Measurements from ENCODE around the gene SEPTIN11. TPM values are rescaled to one million over a fixed set of nuclear protein-coding genes. Genes with fewer than 3 reads are reported as not detected.

The SEPTIN11 gene
- total RNA-seq, 1 donor from 2014 or later = 111 TPM

DNA sequence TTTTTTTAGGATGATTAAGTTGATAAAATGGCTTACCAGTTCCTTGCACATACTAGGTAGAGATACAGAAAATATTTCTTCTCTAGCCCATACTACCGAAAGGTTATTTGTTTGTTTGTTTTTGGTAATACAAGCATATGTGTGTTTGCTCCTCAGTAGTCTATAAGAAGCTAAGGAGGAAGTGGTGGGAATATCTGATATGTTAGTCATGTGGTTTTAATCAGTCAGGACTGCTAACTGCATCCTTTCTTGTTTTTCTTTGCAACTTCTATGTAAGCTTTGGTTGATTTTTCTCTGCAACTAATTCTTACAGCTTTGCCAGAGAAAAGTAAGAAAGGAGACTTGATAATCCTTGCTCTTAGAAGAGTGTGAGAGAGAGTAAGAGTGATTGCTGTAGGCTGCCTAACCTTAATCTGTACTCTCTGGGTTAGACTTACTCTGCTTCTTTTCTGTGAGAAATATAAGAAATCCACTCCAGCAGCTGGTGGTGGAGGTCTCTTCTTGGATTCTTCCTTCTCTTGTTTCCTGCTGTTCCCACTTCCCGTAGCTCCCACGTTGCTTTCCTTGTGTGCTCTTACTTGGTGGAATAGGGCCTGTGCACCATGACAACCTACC is 28.3 kb downstream of the SEPTIN11 start:
- Histone ChIP-seq H3K4me3 (no peak overlapping the region), H3K4me1 (peaks cover 36% of the 10 kb centered on the region), H3K27ac (peak overlapping the region; percentile 13), H3K36me3 (no peaks in the 10 kb centered on the region), H3K27me3 (no peaks in the 10 kb centered on the region), H3K9me3 (no peaks in the 10 kb centered on the region)
- DNase-seq (ENCODE audit: extremely low spot score in 2 of 2) = no peak
- no peak for TF ChIP-seq POLR2AphosphoS5 (IDR thresholded peaks at IDR 0.05; ENCODE audit: insufficient read depth in 1 of 2, low read depth in 1 of 2)
- intact Hi-C loops (cut with DNase I) = no loop called here

DNA sequence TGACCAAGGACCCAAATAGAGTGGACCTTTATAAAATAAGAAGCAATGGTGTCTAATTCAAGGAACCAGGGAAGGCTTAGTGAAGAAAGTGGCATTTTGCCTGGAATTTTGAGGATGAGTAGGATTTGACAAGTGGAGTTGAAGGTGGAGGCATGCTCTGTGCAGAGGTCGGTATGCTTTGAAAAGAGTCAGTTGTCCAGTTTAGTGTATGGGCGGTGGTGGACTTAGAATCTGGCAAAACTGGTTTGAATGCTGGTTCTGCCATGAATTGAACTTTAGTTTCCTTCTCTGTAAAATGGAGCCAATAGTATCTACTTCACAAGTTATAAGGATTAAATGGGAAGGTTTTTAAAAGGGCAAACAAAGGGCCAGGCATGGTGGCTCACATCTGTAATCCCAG is 29.7 kb downstream of the SEPTIN11 start:
- Histone ChIP-seq H3K36me3 (no peaks in the 10 kb centered on the region), H3K27ac (no peak overlapping the region), H3K9me3 (no peaks in the 10 kb centered on the region), H3K4me1 (peaks cover 48% of the 10 kb centered on the region), H3K27me3 (no peaks in the 10 kb centered on the region), H3K4me3 (no peak overlapping the region)
- intact Hi-C loops (cut with DNase I) = no loop called here
- no peak for DNase-seq (ENCODE audit: extremely low spot score in 2 of 2)
- no peak for TF ChIP-seq POLR2AphosphoS5 (IDR thresholded peaks at IDR 0.05; ENCODE audit: insufficient read depth in 1 of 2, low read depth in 1 of 2)
- TF ChIP-seq, protein P1, sequence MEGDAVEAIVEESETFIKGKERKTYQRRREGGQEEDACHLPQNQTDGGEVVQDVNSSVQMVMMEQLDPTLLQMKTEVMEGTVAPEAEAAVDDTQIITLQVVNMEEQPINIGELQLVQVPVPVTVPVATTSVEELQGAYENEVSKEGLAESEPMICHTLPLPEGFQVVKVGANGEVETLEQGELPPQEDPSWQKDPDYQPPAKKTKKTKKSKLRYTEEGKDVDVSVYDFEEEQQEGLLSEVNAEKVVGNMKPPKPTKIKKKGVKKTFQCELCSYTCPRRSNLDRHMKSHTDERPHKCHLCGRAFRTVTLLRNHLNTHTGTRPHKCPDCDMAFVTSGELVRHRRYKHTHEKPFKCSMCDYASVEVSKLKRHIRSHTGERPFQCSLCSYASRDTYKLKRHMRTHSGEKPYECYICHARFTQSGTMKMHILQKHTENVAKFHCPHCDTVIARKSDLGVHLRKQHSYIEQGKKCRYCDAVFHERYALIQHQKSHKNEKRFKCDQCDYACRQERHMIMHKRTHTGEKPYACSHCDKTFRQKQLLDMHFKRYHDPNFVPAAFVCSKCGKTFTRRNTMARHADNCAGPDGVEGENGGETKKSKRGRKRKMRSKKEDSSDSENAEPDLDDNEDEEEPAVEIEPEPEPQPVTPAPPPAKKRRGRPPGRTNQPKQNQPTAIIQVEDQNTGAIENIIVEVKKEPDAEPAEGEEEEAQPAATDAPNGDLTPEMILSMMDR (IDR thresholded peaks at IDR 0.05) = no peak
- no peak for TF ChIP-seq POLR2A (IDR thresholded peaks at IDR 0.05)

DNA sequence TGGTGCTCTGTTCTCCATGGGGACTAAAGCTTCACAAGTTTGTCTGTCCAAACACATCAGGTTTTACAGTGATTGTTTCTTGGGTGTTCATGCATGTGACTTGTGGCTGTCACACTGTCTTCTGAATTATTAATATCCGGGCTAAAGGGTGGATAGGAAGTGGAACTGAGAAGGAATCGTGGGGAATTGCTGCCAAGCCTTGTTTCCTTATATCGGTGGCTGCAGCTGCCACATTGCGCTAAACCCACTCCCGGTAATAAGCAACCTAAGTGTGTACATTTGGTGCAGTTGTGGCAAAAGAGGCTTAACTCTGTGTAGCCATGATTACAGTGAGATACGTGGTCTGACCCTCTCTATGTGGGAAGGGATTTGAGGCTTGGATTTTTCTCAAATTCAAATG is 30.7 kb downstream of the SEPTIN11 start:
- Histone ChIP-seq H3K27me3 (no peaks in the 10 kb centered on the region), H3K4me3 (no peak overlapping the region), H3K36me3 (no peaks in the 10 kb centered on the region), H3K27ac (no peak overlapping the region), H3K9me3 (no peaks in the 10 kb centered on the region), H3K4me1 (peaks cover 59% of the 10 kb centered on the region)
- TF ChIP-seq, protein P1 (IDR thresholded peaks at IDR 0.05) = no peak
- no peak for TF ChIP-seq POLR2A (IDR thresholded peaks at IDR 0.05)
- no peak for TF ChIP-seq POLR2AphosphoS5 (IDR thresholded peaks at IDR 0.05; ENCODE audit: insufficient read depth in 1 of 2, low read depth in 1 of 2)
- intact Hi-C loops (cut with DNase I) = no loop called here
- DNase-seq (ENCODE audit: extremely low spot score in 2 of 2) = no peak

DNA sequence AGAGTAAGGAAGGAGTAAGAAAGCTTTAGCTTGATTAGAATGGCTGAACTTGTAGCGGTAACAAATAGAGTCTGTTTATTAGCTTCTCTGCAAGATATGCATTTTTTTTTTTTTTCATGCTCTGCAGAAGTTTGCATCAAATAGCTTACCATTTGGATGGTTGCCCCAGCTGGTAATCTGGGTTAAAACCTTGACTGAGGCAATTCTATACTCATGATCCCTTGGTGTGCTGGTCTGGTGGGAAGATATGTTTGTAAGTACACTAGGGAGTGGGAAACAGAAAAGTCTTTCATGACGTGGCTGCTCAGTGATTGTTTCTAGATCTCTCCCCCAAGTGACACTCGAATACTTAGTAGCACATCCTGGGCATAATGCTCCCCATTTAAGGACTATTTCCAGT is 32.1 kb downstream of the SEPTIN11 start:
- H3K27me3 ChIP-seq = no peaks in the 10 kb centered on the region
- H3K9me3 ChIP-seq = no peaks in the 10 kb centered on the region
- H3K36me3 ChIP-seq = no peaks in the 10 kb centered on the region
- H3K4me1 ChIP-seq = peaks cover 73% of the 10 kb centered on the region
- intact Hi-C loops (cut with DNase I) = no loop called here
- no peak for DNase-seq (ENCODE audit: extremely low spot score in 2 of 2)
- no peak overlapping the region for H3K27ac ChIP-seq
- TF ChIP-seq POLR2AphosphoS5 (IDR thresholded peaks at IDR 0.05; ENCODE audit: insufficient read depth in 1 of 2, low read depth in 1 of 2) (no peak), POLR2A (IDR thresholded peaks at IDR 0.05) (no peak)
- TF ChIP-seq, protein P1 (IDR thresholded peaks at IDR 0.05) = no peak
- no peak overlapping the region for H3K4me3 ChIP-seq

DNA sequence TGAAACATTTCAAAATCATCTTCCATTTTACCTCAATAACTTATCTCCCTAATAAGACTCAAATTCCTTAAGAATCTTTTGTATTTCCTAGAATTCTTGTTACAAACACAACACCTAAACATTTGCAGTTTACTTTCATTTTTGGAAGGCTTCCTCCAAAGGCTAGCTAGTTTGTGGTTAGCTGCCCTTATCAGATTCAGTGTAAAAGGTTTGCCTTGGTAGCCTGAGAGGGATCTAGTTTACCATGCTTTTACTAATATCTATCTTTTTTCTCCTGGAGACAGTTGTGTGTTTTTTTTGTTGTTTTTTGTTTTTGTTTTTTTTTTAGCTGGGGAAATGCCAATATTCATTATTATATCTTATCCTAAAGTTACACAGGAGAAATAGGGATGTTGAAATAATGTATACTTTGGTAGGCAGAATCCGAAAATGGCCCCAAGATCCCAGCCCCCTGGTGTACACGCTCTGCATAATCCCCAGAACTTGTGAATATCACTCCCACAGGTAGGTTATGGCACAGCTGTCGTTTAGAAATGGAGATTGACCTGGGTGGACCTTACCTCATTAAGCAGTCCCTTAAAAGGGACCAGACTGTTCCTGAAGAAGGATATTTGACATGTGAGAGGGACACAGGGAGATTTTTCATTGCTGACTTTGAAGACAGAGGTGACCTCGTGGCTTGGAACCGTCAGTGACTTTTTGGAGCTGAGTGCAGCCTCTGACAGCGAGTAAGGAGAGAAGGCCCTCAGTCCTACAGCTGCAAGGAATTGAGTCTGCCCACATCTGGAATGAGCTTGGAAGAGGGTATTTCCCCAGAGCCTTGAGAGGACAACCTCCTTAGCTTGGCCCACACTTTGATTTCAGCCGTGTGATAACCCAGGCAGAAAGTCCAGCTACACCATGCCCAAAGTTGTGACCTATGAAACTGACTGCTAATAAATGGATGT is 33.4 kb downstream of the SEPTIN11 start:
- H3K4me3 ChIP-seq = no peak overlapping the region
- H3K36me3 ChIP-seq = no peaks in the 10 kb centered on the region
- TF ChIP-seq POLR2A (IDR thresholded peaks at IDR 0.05) (no peak), POLR2AphosphoS5 (IDR thresholded peaks at IDR 0.05; ENCODE audit: insufficient read depth in 1 of 2, low read depth in 1 of 2) (no peak)
- TF ChIP-seq, protein P1 (IDR thresholded peaks at IDR 0.05) = peak in 1 of 3 experiments; percentile 14
- peaks cover 70% of the 10 kb centered on the region for H3K4me1 ChIP-seq
- H3K9me3 ChIP-seq = no peaks in the 10 kb centered on the region
- no peaks in the 10 kb centered on the region for H3K27me3 ChIP-seq
- DNase-seq (ENCODE audit: extremely low spot score in 2 of 2) = no peak
- intact Hi-C loops (cut with DNase I) = no loop called here
- H3K27ac ChIP-seq = no peak overlapping the region
